Mammary epithelial cell (primary cell): ENCODE data around the gene SSRP1.

ENCODE experiments used
- EZH2 ChIP-seq: IDR thresholded peaks from 2 replicates; pipeline ENCODE4 v1.6.1; 2012; ENCODE audit warnings: low read length, inconsistent platforms, borderline replicate concordance
- TF ChIP-seq, protein P1 (sequence below), 2 donors: IDR thresholded peaks in 1 of 2; conservative IDR thresholded peaks in 1 of 2; 2 replicates each; pipeline ENCODE4 v1.5.1; 2011 to 2012; ENCODE audit warnings: inconsistent platforms in 2 of 2, low read length in 2 of 2, mild to moderate bottlenecking in 2 of 2, control low read depth in 1 of 2, low read depth in 1 of 2; ENCODE audit not compliant: insufficient read depth in 1 of 2; ENCODE audit errors: extremely low read depth in 1 of 2

- TF ChIP-seq EZH2 = no peak
- TF ChIP-seq, protein P1, sequence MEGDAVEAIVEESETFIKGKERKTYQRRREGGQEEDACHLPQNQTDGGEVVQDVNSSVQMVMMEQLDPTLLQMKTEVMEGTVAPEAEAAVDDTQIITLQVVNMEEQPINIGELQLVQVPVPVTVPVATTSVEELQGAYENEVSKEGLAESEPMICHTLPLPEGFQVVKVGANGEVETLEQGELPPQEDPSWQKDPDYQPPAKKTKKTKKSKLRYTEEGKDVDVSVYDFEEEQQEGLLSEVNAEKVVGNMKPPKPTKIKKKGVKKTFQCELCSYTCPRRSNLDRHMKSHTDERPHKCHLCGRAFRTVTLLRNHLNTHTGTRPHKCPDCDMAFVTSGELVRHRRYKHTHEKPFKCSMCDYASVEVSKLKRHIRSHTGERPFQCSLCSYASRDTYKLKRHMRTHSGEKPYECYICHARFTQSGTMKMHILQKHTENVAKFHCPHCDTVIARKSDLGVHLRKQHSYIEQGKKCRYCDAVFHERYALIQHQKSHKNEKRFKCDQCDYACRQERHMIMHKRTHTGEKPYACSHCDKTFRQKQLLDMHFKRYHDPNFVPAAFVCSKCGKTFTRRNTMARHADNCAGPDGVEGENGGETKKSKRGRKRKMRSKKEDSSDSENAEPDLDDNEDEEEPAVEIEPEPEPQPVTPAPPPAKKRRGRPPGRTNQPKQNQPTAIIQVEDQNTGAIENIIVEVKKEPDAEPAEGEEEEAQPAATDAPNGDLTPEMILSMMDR (conservative IDR thresholded peaks at IDR 0.05 in 1 of 2, IDR thresholded peaks at IDR 0.05 in 1 of 2; ENCODE audit: extremely low read depth in 1 of 2, insufficient read depth in 1 of 2, low read depth in 1 of 2, low read length in 2 of 2) = no peak
These were observed 709 bp downstream of the SSRP1 start for GRCh38 chr11:57335023-57335342.
